Suprapubic skin (tissue), 4 donors: ENCODE results near the gene KCNMB1.

Experiments
- CTCF ChIP-seq, 2 donors: fragments of 200-600 bp in 1 of 2; fragments of 450-650 bp in 1 of 2; sonication (generic) in 1 of 2; IDR thresholded peaks; one replicate each; pipeline ENCODE4 v1.5.1; 2016 to 2019; ENCODE audit warnings: antibody characterized with exemption in 2 of 2, mild to moderate bottlenecking in 1 of 2, moderate library complexity in 1 of 2
- EP300 ChIP-seq: sonication (generic); formaldehyde crosslinking; IDR thresholded peaks from one replicate; pipeline ENCODE4 v1.6.1; 2017; ENCODE audit warnings: antibody characterized with exemption
- POLR2A ChIP-seq, 2 donors: fragments of 450-650 bp; IDR thresholded peaks; one replicate each; pipeline ENCODE4 v1.6.1; 2017; ENCODE audit warnings: antibody characterized with exemption in 2 of 2, mild to moderate bottlenecking in 2 of 2, moderate library complexity in 2 of 2
- POLR2AphosphoS5 ChIP-seq, 3 donors: sonication (generic); formaldehyde crosslinking; IDR thresholded peaks; one replicate each; pipeline ENCODE4 v1.6.1; 2017; ENCODE audit warnings: antibody characterized with exemption in 3 of 3

DNA sequence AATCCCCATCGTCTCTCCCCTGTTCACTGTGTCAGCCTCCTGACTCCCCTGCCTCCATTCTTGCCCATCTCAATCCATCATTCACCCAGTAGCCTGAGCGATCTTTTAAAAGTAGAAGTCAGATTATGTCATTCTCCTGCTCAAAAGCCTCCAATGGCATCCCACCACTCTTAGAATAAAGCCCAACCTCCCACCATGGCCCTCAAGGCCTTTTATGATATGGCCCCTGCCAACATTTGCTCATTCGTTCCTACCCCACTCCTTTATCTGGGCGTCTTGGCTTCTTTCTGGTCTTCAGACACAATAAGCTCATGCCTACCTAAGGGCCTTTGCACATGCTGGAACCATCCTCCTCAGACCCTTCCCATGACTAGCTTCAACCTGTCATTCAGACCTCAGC lies 35.5 kb upstream of the KCNMB1 start:
- TF ChIP-seq EP300 = no peak
- TF ChIP-seq CTCF (IDR thresholded peaks at IDR 0.05) = no peak
- TF ChIP-seq POLR2A (IDR thresholded peaks at IDR 0.05) = no peak
- TF ChIP-seq POLR2AphosphoS5 (IDR thresholded peaks at IDR 0.05) = no peak
